Transverse colon (tissue), 3 donors: Measurements from ENCODE around the gene DHRS9.

Experiments used
- EP300 ChIP-seq: sonication (generic); formaldehyde crosslinking; IDR thresholded peaks from one replicate; pipeline ENCODE4 v1.6.1; 2017; ENCODE audit warnings: antibody characterized with exemption, low read depth
- POLR2A ChIP-seq: fragments of 450-650 bp; IDR thresholded peaks from one replicate; pipeline ENCODE4 v1.6.1; 2016; ENCODE audit warnings: antibody characterized with exemption, mild to moderate bottlenecking, moderate library complexity
- TF ChIP-seq, protein P1 (sequence below), 5 experiments: fragments of 200-600 bp in 3 of 5; fragments of 450-650 bp in 2 of 5; sonication (generic) in 3 of 5; IDR thresholded peaks; 1 replicate in 2 of 5; 2 replicates in 3 of 5; pipeline ENCODE4 v1.5.1; 2016 to 2017; ENCODE audit warnings: antibody characterized with exemption in 5 of 5, inconsistent platforms in 3 of 5, mild to moderate bottlenecking in 2 of 5, moderate library complexity in 1 of 5

DNA sequence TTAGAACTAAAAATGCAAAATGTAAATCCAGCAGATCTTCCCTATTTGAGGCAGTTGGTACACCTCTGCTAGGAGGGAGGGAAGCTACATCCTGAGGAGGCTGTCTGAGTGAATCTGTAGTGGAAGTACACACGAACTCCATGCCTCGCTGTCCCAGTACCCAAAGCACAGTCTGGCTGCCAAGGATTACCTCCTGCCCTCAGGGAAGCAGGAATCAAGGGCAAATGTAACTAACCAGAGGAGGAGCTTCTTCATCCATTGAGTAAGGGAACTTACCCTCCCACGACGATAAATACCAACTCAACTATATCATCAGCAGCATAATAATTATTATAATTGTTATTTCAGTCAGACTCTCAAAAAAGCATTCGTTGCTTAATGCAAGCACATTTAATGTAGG, 2.1 kb downstream of the DHRS9 start:
- TF ChIP-seq EP300 (no peak), POLR2A (no peak)
- TF ChIP-seq, protein P1, sequence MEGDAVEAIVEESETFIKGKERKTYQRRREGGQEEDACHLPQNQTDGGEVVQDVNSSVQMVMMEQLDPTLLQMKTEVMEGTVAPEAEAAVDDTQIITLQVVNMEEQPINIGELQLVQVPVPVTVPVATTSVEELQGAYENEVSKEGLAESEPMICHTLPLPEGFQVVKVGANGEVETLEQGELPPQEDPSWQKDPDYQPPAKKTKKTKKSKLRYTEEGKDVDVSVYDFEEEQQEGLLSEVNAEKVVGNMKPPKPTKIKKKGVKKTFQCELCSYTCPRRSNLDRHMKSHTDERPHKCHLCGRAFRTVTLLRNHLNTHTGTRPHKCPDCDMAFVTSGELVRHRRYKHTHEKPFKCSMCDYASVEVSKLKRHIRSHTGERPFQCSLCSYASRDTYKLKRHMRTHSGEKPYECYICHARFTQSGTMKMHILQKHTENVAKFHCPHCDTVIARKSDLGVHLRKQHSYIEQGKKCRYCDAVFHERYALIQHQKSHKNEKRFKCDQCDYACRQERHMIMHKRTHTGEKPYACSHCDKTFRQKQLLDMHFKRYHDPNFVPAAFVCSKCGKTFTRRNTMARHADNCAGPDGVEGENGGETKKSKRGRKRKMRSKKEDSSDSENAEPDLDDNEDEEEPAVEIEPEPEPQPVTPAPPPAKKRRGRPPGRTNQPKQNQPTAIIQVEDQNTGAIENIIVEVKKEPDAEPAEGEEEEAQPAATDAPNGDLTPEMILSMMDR (IDR thresholded peaks at IDR 0.05): no peak
